Spleen (tissue), 11 donors: ENCODE measurements around the gene IDI2. TPM values are rescaled to one million over a fixed set of nuclear protein-coding genes. Genes with fewer than 3 reads are reported as not detected.

Experiments used
- DNase-seq: peaks from one replicate; pipeline ENCODE4 v3.0.0-alpha.2; 2020
- H3K27ac ChIP-seq, 8 donors: fragments of 200-600 bp; sonication (generic) in 7 of 8; 1 replicate in 4 of 8; 2 replicates in 4 of 8; pipeline versions ENCODE4 v1.5.0 to v1.8.0; 2016 to 2021; ENCODE audit warnings: inconsistent platforms in 4 of 8, mild to moderate bottlenecking in 4 of 8, moderate library complexity in 1 of 8
- H3K27me3 ChIP-seq, 7 donors: fragments of 200-600 bp; sonication (generic) in 6 of 7; replicated peaks in 1 of 7; 1 replicate in 4 of 7; 2 replicates in 3 of 7; pipeline versions ENCODE4 v1.5.0 to v1.8.0; 2016 to 2021; ENCODE audit warnings: inconsistent platforms in 3 of 7, mild to moderate bottlenecking in 1 of 7
- H3K36me3 ChIP-seq, 6 donors: fragments of 200-600 bp; sonication (generic) in 5 of 6; 1 replicate in 4 of 6; 2 replicates in 2 of 6; pipeline versions ENCODE4 v1.5.0 to v1.8.0; 2016 to 2021; ENCODE audit warnings: inconsistent platforms in 2 of 6
- H3K4me1 ChIP-seq, 6 donors: fragments of 200-600 bp; sonication (generic) in 5 of 6; 1 replicate in 3 of 6; 2 replicates in 3 of 6; pipeline versions ENCODE4 v1.5.0 to v1.8.0; 2016 to 2021; ENCODE audit warnings: inconsistent platforms in 3 of 6
- H3K4me3 ChIP-seq, 8 donors: fragments of 200-600 bp; sonication (generic) in 7 of 8; 1 replicate in 4 of 8; 2 replicates in 4 of 8; pipeline versions ENCODE4 v1.5.0 to v1.8.0; 2016 to 2021; ENCODE audit warnings: inconsistent platforms in 4 of 8, mild to moderate bottlenecking in 4 of 8, moderate library complexity in 2 of 8
- H3K9me3 ChIP-seq, 8 donors: fragments of 200-600 bp; sonication (generic) in 7 of 8; 1 replicate in 4 of 8; 2 replicates in 4 of 8; pipeline versions ENCODE4 v1.5.0 to v1.8.0; 2016 to 2021; ENCODE audit warnings: inconsistent platforms in 4 of 8
- CTCF ChIP-seq, 11 experiments: fragments of 200-600 bp in 7 of 11; fragments of 450-650 bp in 4 of 11; sonication (generic) in 4 of 11; IDR thresholded peaks in 8 of 11; conservative IDR thresholded peaks in 3 of 11; 1 replicate in 7 of 11; 2 replicates in 4 of 11; pipeline versions ENCODE4 v1.4.0 to v1.8.0; 2016 to 2021; ENCODE audit warnings: antibody characterized with exemption in 11 of 11, inconsistent platforms in 4 of 11, mild to moderate bottlenecking in 1 of 11
- POLR2A ChIP-seq, 3 donors: fragments of 450-650 bp; IDR thresholded peaks; one replicate each; pipeline ENCODE4 v1.5.1; 2017; ENCODE audit warnings: antibody characterized with exemption in 3 of 3, mild to moderate bottlenecking in 1 of 3
- POLR2AphosphoS5 ChIP-seq, 3 donors: sonication (generic); formaldehyde crosslinking; IDR thresholded peaks; one replicate each; pipeline ENCODE4 v1.5.1; 2017; ENCODE audit warnings: antibody characterized with exemption in 3 of 3
- WGBS, 5 donors: extraction: QIAGEN DNeasy Blood & Tissue Kit in 3 of 5; methylation state at CpG; one replicate each; pipeline versions ENCODE4 v1.1.5 to v1.1.7; 2013 to 2018; 5-methylcytosine and 5-hydroxymethylcytosine counted together
- intact Hi-C: fragments of 100-400 bp; cut with DNase I; formaldehyde crosslinking; loops from one replicate; pipeline ENCODE4 v1.15.0; 2023; ENCODE audit warnings: low total_unique reads
- polyA plus RNA-seq, 3 donors: library from polyadenylated mRNA; stranded (reverse); fragments of 200-250 nt; gene quantifications; one replicate each; pipeline ENCODE4 v1.2.1, GENCODE V29; 2013
- total RNA-seq, 7 donors: library from RNA; depleted of rRNA in 3 of 7; stranded (reverse); fragments of >200 nt in 3 of 7; fragmentation: NEBNext Ultra II Directional in 4 of 7; extraction: Animal tissue kit (Norgen Biotek cat#: 25700) in 4 of 7; gene quantifications; one replicate each; pipeline versions ENCODE4 v1.1.0 to v1.2.1, GENCODE V29; 2016 to 2021
- donor health status: healthy with polysubstance abuse.
- donor health status: DM: no; HTN: no; CAD: no; lungs with moderate emphysema.
- donor health status: DM: no; HTN: no; CAD: no.
- donor health status: Bipolar disorder and iron deficiency.
- donor health status: healthy.
- donor health status: DM: no; HTN: no; CAD: no.
- donor health status: DM: yes; HTN: yes; CAD: no.

The IDI2 gene
- total and polyA plus RNA-seq, 10 donors, result 0.06 to 0.09 TPM; not detected in 8

GRCh38 chr10:1020460-1020859, 5.2 kb downstream of the IDI2 start:
- DNase-seq, result peak; percentile 35
- Histone ChIP-seq H3K9me3 (no peaks in the 10 kb centered on the region), H3K4me1 (no peaks in the 10 kb centered on the region), H3K4me3 (no peak overlapping the region), H3K27me3 (no peaks in the 10 kb centered on the region), H3K36me3 (peaks cover 3 to 57% (median 43%) of the 10 kb centered on the region in 6 donors), H3K27ac (no peak overlapping the region)
- WGBS, 5 donors, result 94 to 98% (median 95%) methylated on average over 10 of the region's 10 CpGs
- intact Hi-C loops, result no loop called here
- TF ChIP-seq POLR2AphosphoS5 (IDR thresholded peaks at IDR 0.05) (no peak), POLR2A (IDR thresholded peaks at IDR 0.05) (no peak), CTCF (IDR thresholded peaks at IDR 0.05 in 8 of 11, conservative IDR thresholded peaks at IDR 0.05 in 3 of 11) (no peak)

- Histone ChIP-seq H3K27ac (no peak overlapping the region), H3K27me3 (no peaks in the 10 kb centered on the region), H3K4me3 (no peak overlapping the region), H3K4me1 (no peaks in the 10 kb centered on the region), H3K36me3 (peaks cover 3 to 65% (median 51%) of the 10 kb centered on the region in 6 donors), H3K9me3 (no peaks in the 10 kb centered on the region)
- intact Hi-C loops, result no loop called here
- no peak for TF ChIP-seq CTCF (IDR thresholded peaks at IDR 0.05 in 8 of 11, conservative IDR thresholded peaks at IDR 0.05 in 3 of 11)
- no peak for TF ChIP-seq POLR2AphosphoS5 (IDR thresholded peaks at IDR 0.05)
- no peak for TF ChIP-seq POLR2A (IDR thresholded peaks at IDR 0.05)
- DNase-seq, result peak; percentile 49
- 90 to 97% (median 95%) methylated on average over 10 of the region's 10 CpGs for WGBS, 5 donors
Measured at GRCh38 chr10:1019362-1019761, 6.3 kb downstream of the IDI2 start.

GRCh38 chr10:1015688-1016087, 10.0 kb downstream of the IDI2 start:
- Histone ChIP-seq H3K27ac (no peak overlapping the region), H3K27me3 (no peaks in the 10 kb centered on the region), H3K4me3 (no peak overlapping the region), H3K4me1 (no peaks in the 10 kb centered on the region), H3K36me3 (peaks cover 3 to 99% (median 85%) of the 10 kb centered on the region in 6 donors), H3K9me3 (no peaks in the 10 kb centered on the region)
- peak; percentile 24 for DNase-seq
- WGBS, 5 donors, result 90 to 96% (median 94%) methylated on average over 10 to 11 of the region's 11 CpGs
- intact Hi-C loops, result no loop called here
- no peak for TF ChIP-seq POLR2AphosphoS5 (IDR thresholded peaks at IDR 0.05)
- no peak for TF ChIP-seq POLR2A (IDR thresholded peaks at IDR 0.05)
- TF ChIP-seq CTCF (IDR thresholded peaks at IDR 0.05 in 8 of 11, conservative IDR thresholded peaks at IDR 0.05 in 3 of 11), result no peak

- Histone ChIP-seq H3K4me1 (no peaks in the 10 kb centered on the region), H3K36me3 (peaks cover 0 to 99% (median 92%) of the 10 kb centered on the region in 6 donors), H3K27ac (no peak overlapping the region), H3K9me3 (no peaks in the 10 kb centered on the region), H3K4me3 (no peak overlapping the region), H3K27me3 (no peaks in the 10 kb centered on the region)
- intact Hi-C loops, result no loop called here
- DNase-seq, result peak; percentile 67
- TF ChIP-seq POLR2A (IDR thresholded peaks at IDR 0.05) (no peak), CTCF (IDR thresholded peaks at IDR 0.05 in 8 of 11, conservative IDR thresholded peaks at IDR 0.05 in 3 of 11) (no peak), POLR2AphosphoS5 (IDR thresholded peaks at IDR 0.05) (peak in 1 of 3 donors; percentile 35)
- 94 to 100% (median 95%) methylated on average over 16 of the region's 16 CpGs for WGBS, 5 donors
Measured at GRCh38 chr10:1011696-1012095, 14.0 kb downstream of the IDI2 start.
